Activated CD4-positive, alpha-beta memory T cell treated with anti-CD3 and anti-CD28 coated beads for 36 hours (primary cell): ENCODE results near the gene TMEM60. TPM values are rescaled to one million over a fixed set of nuclear protein-coding genes. Genes with fewer than 3 reads are reported as not detected.

Experiments
- CTCF ChIA-PET: fragments of 350-600 bp; sonication (Branson Sonifier 250); formaldehyde crosslinking; loops from one replicate; lab custom pipeline; 2021; ENCODE audit warnings: antibody characterized with exemption, inconsistent platforms; lab: Charles Lee
- POLR2A ChIA-PET: fragments of 350-600 bp; sonication (Branson Sonifier 250); formaldehyde crosslinking; loops from one replicate; lab custom pipeline; 2021; ENCODE audit warnings: antibody characterized with exemption; lab: Charles Lee
- DNase-seq: peaks from one replicate; pipeline ENCODE4 v3.0.0-alpha.2; 2020
- H3K27ac Mint-ChIP-seq: one replicate; pipeline ENCODE4 v1.8.0; 2021; ENCODE audit warnings: mixed read lengths
- H3K27me3 Mint-ChIP-seq: one replicate; pipeline ENCODE4 v1.8.0; 2021; ENCODE audit warnings: mixed read lengths
- H3K36me3 Mint-ChIP-seq: one replicate; pipeline ENCODE4 v1.8.0; 2021; ENCODE audit warnings: mixed read lengths
- H3K4me1 Mint-ChIP-seq: one replicate; pipeline ENCODE4 v1.8.0; 2021; ENCODE audit warnings: low read depth, mixed read lengths
- H3K4me3 Mint-ChIP-seq: one replicate; pipeline ENCODE4 v1.8.0; 2021; ENCODE audit warnings: mild to moderate bottlenecking, mixed read lengths
- H3K9me3 Mint-ChIP-seq: one replicate; pipeline ENCODE4 v1.8.0; 2021; ENCODE audit warnings: mixed read lengths
- intact Hi-C: fragments of 100-400 bp; cut with micrococcal nuclease; formaldehyde crosslinking; loops from one replicate; pipeline ENCODE4 v1.15.1; 2023
- total RNA-seq, 2 experiments: library from RNA; stranded (reverse); gene quantifications; one replicate each; pipeline ENCODE4 v1.2.3, GENCODE V29; 2021

TMEM60 gene
- total RNA-seq, 2 experiments from 2014 or later, result 14.2 to 15.5 TPM

GRCh38 chr7:77766801-77767605 lies 31.2 kb downstream of the TMEM60 start:
- CTCF ChIA-PET, result no interaction called here
- no peaks in the 10 kb centered on the region for H3K9me3 Mint-ChIP-seq

GRCh38 chr7:77765906-77766800 lies 32.1 kb downstream of the TMEM60 start:
- H3K27ac Mint-ChIP-seq, result no peak overlapping the region
- no peaks in the 10 kb centered on the region for H3K27me3 Mint-ChIP-seq
- CTCF ChIA-PET, result interaction anchor here (1.1 kb wide), 1 partner anchor 115 kb away, joined by 7 read pairs; no protein-coding TSS in a partner anchor
- no peaks in the 10 kb centered on the region for H3K9me3 Mint-ChIP-seq
- no peak overlapping the region for H3K4me3 Mint-ChIP-seq
- POLR2A ChIA-PET, result no interaction called here
- no peak for DNase-seq
- intact Hi-C loops, result no loop called here
- peaks cover 11% of the 10 kb centered on the region for H3K36me3 Mint-ChIP-seq
- peaks cover 7% of the 10 kb centered on the region for H3K4me1 Mint-ChIP-seq

More at GRCh38 chr7:77766801-77767605, 31.2 kb downstream of the TMEM60 start:
- Mint-ChIP-seq H3K36me3 (peaks cover 11% of the 10 kb centered on the region), H3K4me3 (no peak overlapping the region), H3K27ac (no peak overlapping the region), H3K4me1 (peaks cover 7% of the 10 kb centered on the region), H3K27me3 (no peaks in the 10 kb centered on the region)
- POLR2A ChIA-PET, result no interaction called here
- DNase-seq, result no peak
- intact Hi-C loops, result no loop called here

- Mint-ChIP-seq H3K27me3 (no peaks in the 10 kb centered on the region), H3K4me3 (no peak overlapping the region), H3K9me3 (no peaks in the 10 kb centered on the region), H3K27ac (no peak overlapping the region), H3K36me3 (peaks cover 9% of the 10 kb centered on the region), H3K4me1 (peaks cover 7% of the 10 kb centered on the region)
- DNase-seq, result no peak
- CTCF ChIA-PET, result interaction anchor here (0.7 to 1.1 kb wide), 2 partner anchors 107 to 114 kb away, joined by 5 to 7 read pairs; no protein-coding TSS in a partner anchor
- intact Hi-C loops, result no loop called here
- POLR2A ChIA-PET, result no interaction called here
Measured at GRCh38 chr7:77765481-77765880, 32.8 kb downstream of the TMEM60 start.

- H3K27me3 Mint-ChIP-seq, result no peaks in the 10 kb centered on the region
- intact Hi-C loops, result no loop called here
- H3K4me3 Mint-ChIP-seq, result no peak overlapping the region
- H3K27ac Mint-ChIP-seq, result no peak overlapping the region
- POLR2A ChIA-PET, result no interaction called here
- H3K9me3 Mint-ChIP-seq, result no peaks in the 10 kb centered on the region
- DNase-seq, result no peak
- H3K4me1 Mint-ChIP-seq, result peaks cover 19% of the 10 kb centered on the region
- H3K36me3 Mint-ChIP-seq, result peaks cover 4% of the 10 kb centered on the region
- CTCF ChIA-PET, result interaction anchor here (0.8 to 3.7 kb wide), 5 partner anchors 35 to 390 kb away, joined by 3 to 156 read pairs (median 11); partner anchors contain the start of gene RSBN1L
Measured at GRCh38 chr7:77760809-77761453, 37.3 kb downstream of the TMEM60 start.

GRCh38 chr7:77759294-77759889 lies 38.8 kb downstream of the TMEM60 start:
- peak; percentile 65 for DNase-seq
- no peak overlapping the region for H3K4me3 Mint-ChIP-seq
- POLR2A ChIA-PET, result no interaction called here
- no peaks in the 10 kb centered on the region for H3K36me3 Mint-ChIP-seq
- peaks cover 21% of the 10 kb centered on the region for H3K4me1 Mint-ChIP-seq
- CTCF ChIA-PET, result interaction anchor here (0.6 to 3.7 kb wide), 27 partner anchors 12 to 637 kb away, joined by 3 to 156 read pairs (median 4); partner anchors contain the start of genes CCDC146, GSAP and RSBN1L
- no peak overlapping the region for H3K27ac Mint-ChIP-seq
- intact Hi-C loops, result loop anchor here (1.0 to 5.0 kb wide), 4 partner anchors 63 to 281 kb away; partner anchors contain the start of genes PTPN12 and RSBN1L
- no peaks in the 10 kb centered on the region for H3K9me3 Mint-ChIP-seq
- H3K27me3 Mint-ChIP-seq, result no peaks in the 10 kb centered on the region

- peaks cover 31% of the 10 kb centered on the region for H3K4me1 Mint-ChIP-seq
- intact Hi-C loops, result loop anchor here (5.0 kb wide), 1 partner anchor 220 kb away; the partner anchor contains the start of gene PTPN12
Measured at GRCh38 chr7:77757589-77757988, 40.6 kb downstream of the TMEM60 start.

GRCh38 chr7:77753173-77753572 lies 45.1 kb downstream of the TMEM60 start:
- intact Hi-C loops, result no loop called here
- CTCF ChIA-PET, result interaction anchor here (0.9 to 2.5 kb wide), 4 partner anchors 94 to 182 kb away, joined by 3 to 20 read pairs (median 5); no protein-coding TSS in a partner anchor
- DNase-seq, result no peak
- Mint-ChIP-seq H3K36me3 (peaks cover 12% of the 10 kb centered on the region), H3K9me3 (no peaks in the 10 kb centered on the region), H3K27me3 (no peaks in the 10 kb centered on the region), H3K4me3 (no peak overlapping the region), H3K27ac (no peak overlapping the region), H3K4me1 (peaks cover 48% of the 10 kb centered on the region)
- POLR2A ChIA-PET, result no interaction called here

More at GRCh38 chr7:77757589-77757988, 40.6 kb downstream of the TMEM60 start:
- ChIA-PET POLR2A (interaction anchor here (1.5 kb wide), 1 partner anchor 62 kb away, joined by 5 read pairs; the partner anchor contains the start of gene RSBN1L), CTCF (interaction anchor here (0.7 to 3.7 kb wide), 5 partner anchors 59 to 126 kb away, joined by 3 to 39 read pairs (median 4); no protein-coding TSS in a partner anchor)
- Mint-ChIP-seq H3K4me3 (no peak overlapping the region), H3K9me3 (no peaks in the 10 kb centered on the region), H3K36me3 (no peaks in the 10 kb centered on the region), H3K27me3 (no peaks in the 10 kb centered on the region), H3K27ac (peak overlapping the region; percentile 68)
- DNase-seq, result peak; percentile 26

- intact Hi-C loops, result no loop called here
- POLR2A ChIA-PET, result no interaction called here
- H3K27ac Mint-ChIP-seq, result no peak overlapping the region
- CTCF ChIA-PET, result interaction anchor here (2.5 kb wide), 1 partner anchor 100 kb away, joined by 20 read pairs; no protein-coding TSS in a partner anchor
- peaks cover 12% of the 10 kb centered on the region for H3K36me3 Mint-ChIP-seq
- no peak overlapping the region for H3K4me3 Mint-ChIP-seq
- H3K9me3 Mint-ChIP-seq, result no peaks in the 10 kb centered on the region
- H3K27me3 Mint-ChIP-seq, result no peaks in the 10 kb centered on the region
- no peak for DNase-seq
- H3K4me1 Mint-ChIP-seq, result peaks cover 42% of the 10 kb centered on the region
Measured at GRCh38 chr7:77752016-77752415, 46.2 kb downstream of the TMEM60 start.

GRCh38 chr7:77747718-77748117 lies 50.5 kb downstream of the TMEM60 start:
- H3K9me3 Mint-ChIP-seq, result no peaks in the 10 kb centered on the region
- intact Hi-C loops, result no loop called here
- H3K4me3 Mint-ChIP-seq, result no peak overlapping the region
- DNase-seq, result no peak
- H3K27me3 Mint-ChIP-seq, result no peaks in the 10 kb centered on the region
- ChIA-PET CTCF (interaction anchor here (1.6 to 3.2 kb wide), 2 partner anchors 11 to 96 kb away, joined by 5 to 15 read pairs; no protein-coding TSS in a partner anchor), POLR2A (interaction anchor here (0.5 kb wide), 1 partner anchor 39 kb away, joined by 3 read pairs; no protein-coding TSS in a partner anchor)
- H3K36me3 Mint-ChIP-seq, result peaks cover 14% of the 10 kb centered on the region
- peaks cover 30% of the 10 kb centered on the region for H3K4me1 Mint-ChIP-seq
- H3K27ac Mint-ChIP-seq, result no peak overlapping the region

GRCh38 chr7:77747178-77747577 lies 51.1 kb downstream of the TMEM60 start:
- CTCF ChIA-PET, result interaction anchor here (1.6 to 3.2 kb wide), 2 partner anchors 12 to 95 kb away, joined by 5 to 15 read pairs; no protein-coding TSS in a partner anchor

GRCh38 chr7:77746824-77747165 lies 51.4 kb downstream of the TMEM60 start:
- Mint-ChIP-seq H3K36me3 (peaks cover 15% of the 10 kb centered on the region), H3K4me3 (no peak overlapping the region), H3K4me1 (peaks cover 22% of the 10 kb centered on the region), H3K27ac (no peak overlapping the region), H3K9me3 (no peaks in the 10 kb centered on the region), H3K27me3 (no peaks in the 10 kb centered on the region)
- ChIA-PET CTCF (interaction anchor here (1.4 kb wide), 1 partner anchor 95 kb away, joined by 3 read pairs; no protein-coding TSS in a partner anchor), POLR2A (no interaction called here)
- intact Hi-C loops, result no loop called here
- DNase-seq, result no peak

More at GRCh38 chr7:77747178-77747577, 51.1 kb downstream of the TMEM60 start:
- H3K36me3 Mint-ChIP-seq, result peaks cover 15% of the 10 kb centered on the region
- no peak overlapping the region for H3K4me3 Mint-ChIP-seq
- H3K9me3 Mint-ChIP-seq, result no peaks in the 10 kb centered on the region
- H3K27me3 Mint-ChIP-seq, result no peaks in the 10 kb centered on the region
- peaks cover 25% of the 10 kb centered on the region for H3K4me1 Mint-ChIP-seq
- DNase-seq, result no peak
- H3K27ac Mint-ChIP-seq, result no peak overlapping the region
- POLR2A ChIA-PET, result no interaction called here
- intact Hi-C loops, result no loop called here
